Umbilical cord (tissue), 2 donors: ENCODE measurements around the gene ANKHD1. TPM values are rescaled to one million over a fixed set of nuclear protein-coding genes. Genes with fewer than 3 reads are reported as not detected.
"Not testable (repeated sequence)": the region's sequence is repeated elsewhere in the genome, so short reads cannot be mapped to it uniquely, and the experiment has no call there.

ENCODE experiments used
- DNase-seq: peaks from one replicate; pipeline ENCODE4 v3.0.0-alpha.2; 2015; ENCODE audit warnings: low spot score
- total RNA-seq: library from RNA; depleted of rRNA; stranded (reverse); fragments of >200 nt; gene quantifications from one replicate; pipeline ENCODE4 v1.2.3, GENCODE V29; 2014; ENCODE audit warnings: low replicate concordance; ENCODE audit not compliant: insufficient read depth

ANKHD1 gene
- total RNA-seq, 1 donor from 2014 or later: 104 TPM

DNA sequence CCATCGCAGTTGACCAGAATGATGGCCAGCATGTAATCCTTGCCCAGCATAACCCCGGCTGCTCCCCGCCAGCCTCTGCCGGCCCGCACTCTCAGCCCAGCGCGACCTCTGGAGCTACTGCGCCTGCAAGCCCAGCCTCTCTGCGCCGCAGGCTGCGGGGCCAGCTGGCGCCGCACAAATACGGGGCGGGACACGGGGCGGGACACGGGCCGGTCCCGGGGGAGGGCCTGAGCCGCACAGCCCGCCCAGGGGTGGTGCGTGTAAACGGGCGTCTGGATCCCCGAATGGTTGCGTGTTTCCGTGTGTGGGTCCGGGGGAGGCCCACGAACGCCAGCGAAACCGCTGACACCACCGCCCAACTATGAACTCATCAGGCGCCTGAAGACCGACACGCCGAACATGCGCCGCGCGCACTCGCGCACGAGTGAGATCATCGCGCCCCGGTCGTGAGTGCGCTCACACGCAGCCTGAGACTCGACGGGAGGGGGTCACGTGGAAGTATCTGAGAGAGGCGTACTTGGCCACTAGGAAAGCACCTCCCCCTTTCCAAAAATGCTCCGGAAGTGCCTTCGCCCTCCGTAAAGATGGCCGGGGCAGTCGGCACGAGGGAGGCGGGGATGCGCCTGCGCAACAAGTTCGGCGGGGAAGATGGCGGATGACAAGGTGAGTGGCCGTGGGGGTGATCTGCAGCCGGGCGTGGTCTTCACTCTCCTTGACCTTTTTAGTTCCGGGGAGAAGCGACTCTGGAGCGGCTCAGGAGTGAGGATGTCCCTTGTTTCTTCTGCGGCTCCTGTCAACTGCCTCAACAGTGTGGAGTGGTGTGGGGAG, 162.8 kb downstream of the ANKHD1 start, which contains the start of the genes APBB3 and SLC35A4:
Gene APBB3 (minus strand): TSS at position 403 of the 828 bp plus-strand sequence. CDS start 353 bp downstream, at position 50.
Gene SLC35A4 (plus strand): TSS at position 633 of the 828 bp plus-strand sequence. CDS start 2,342 bp downstream, outside the sequence.
- peak; percentile 99 for DNase-seq

- DNase-seq: no peak
Measured at GRCh38 chr5:140565024-140565779, 163.6 kb downstream of the ANKHD1 start.

GRCh38 chr5:140565780-140566095, 164.1 kb downstream of the ANKHD1 start:
- DNase-seq: peak; percentile 44

DNA sequence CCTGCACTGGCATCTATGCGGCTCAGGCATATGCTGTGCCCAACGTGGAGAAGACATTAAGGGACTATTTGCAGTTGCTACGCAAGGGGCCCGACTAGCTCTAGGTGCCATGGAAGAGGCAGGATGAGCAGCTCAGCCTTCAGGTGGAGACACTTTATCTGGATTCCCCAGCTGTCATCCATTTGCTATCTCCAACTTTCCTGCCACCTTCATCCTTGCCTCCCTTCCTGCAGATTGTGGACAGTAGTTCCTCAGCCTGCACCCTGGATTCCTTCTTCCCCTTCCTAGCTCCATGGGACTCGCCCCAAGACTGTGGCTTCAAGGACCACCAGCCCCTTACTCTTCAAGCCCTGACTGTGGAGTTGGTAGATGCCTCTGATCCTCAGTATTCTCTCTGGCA, 165.0 kb downstream of the ANKHD1 start:
- no peak for DNase-seq

DNA sequence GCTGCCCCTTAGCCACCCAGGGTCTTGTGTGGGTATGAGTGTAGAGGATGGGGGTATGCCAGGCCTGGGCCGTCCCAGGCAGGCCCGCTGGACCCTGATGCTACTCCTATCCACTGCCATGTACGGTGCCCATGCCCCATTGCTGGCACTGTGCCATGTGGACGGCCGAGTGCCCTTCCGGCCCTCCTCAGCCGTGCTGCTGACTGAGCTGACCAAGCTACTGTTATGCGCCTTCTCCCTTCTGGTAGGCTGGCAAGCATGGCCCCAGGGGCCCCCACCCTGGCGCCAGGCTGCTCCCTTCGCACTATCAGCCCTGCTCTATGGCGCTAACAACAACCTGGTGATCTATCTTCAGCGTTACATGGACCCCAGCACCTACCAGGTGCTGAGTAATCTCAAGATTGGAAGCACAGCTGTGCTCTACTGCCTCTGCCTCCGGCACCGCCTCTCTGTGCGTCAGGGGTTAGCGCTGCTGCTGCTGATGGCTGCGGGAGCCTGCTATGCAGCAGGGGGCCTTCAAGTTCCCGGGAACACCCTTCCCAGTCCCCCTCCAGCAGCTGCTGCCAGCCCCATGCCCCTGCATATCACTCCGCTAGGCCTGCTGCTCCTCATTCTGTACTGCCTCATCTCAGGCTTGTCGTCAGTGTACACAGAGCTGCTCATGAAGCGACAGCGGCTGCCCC, 165.6 kb downstream of the ANKHD1 start:
- no peak for DNase-seq

DNA sequence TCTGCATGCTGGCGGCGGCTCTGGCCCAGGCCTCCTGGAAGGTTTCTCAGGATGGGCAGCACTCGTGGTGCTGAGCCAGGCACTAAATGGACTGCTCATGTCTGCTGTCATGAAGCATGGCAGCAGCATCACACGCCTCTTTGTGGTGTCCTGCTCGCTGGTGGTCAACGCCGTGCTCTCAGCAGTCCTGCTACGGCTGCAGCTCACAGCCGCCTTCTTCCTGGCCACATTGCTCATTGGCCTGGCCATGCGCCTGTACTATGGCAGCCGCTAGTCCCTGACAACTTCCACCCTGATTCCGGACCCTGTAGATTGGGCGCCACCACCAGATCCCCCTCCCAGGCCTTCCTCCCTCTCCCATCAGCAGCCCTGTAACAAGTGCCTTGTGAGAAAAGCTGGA, 166.2 kb downstream of the ANKHD1 start:
- no peak for DNase-seq

GRCh38 chr5:140568443-140569063, 166.9 kb downstream of the ANKHD1 start:
- no peak for DNase-seq

DNA sequence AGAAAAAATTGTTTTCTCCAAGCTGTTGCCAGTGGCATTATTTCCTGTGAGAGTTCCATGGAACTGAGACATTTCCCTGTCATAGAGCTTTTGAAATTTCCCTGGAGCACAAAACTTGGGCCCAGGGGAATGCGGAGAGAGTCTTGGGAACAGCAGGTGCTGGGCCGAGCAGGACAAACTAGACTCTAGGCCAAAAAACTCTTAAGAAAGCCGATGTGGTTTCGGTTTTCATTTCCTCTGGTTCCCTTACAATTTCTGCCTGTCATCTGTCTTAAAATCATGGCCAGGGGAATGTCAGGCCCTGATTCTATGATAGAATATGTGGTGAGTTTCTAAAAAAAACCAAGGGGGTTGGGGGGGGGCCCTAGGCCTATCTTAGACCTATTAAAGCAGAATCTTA, 167.6 kb downstream of the ANKHD1 start:
- no peak for DNase-seq

DNA sequence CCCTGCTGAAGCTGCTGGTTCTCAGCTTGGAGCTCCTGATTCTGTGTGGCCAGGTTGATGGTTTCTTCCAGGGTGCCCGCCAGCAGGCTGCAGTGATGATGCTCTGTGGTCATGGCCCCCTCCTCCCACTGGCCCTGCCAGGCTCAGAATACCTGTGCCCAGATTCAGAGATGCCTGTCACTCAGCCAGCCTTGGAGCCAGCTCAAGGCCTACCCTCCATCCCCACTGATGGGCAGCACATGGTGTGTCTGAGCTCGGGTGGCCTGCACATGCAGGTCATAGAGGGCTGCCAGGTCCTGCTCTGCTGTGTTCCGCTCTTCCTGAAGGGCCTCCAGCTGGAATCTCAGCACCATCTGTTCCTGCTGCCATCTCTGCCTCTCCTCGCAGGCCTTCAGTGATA, 168.4 kb downstream of the ANKHD1 start:
- no peak for DNase-seq

GRCh38 chr5:140570488-140570887, 168.9 kb downstream of the ANKHD1 start:
- DNase-seq: no peak

DNA sequence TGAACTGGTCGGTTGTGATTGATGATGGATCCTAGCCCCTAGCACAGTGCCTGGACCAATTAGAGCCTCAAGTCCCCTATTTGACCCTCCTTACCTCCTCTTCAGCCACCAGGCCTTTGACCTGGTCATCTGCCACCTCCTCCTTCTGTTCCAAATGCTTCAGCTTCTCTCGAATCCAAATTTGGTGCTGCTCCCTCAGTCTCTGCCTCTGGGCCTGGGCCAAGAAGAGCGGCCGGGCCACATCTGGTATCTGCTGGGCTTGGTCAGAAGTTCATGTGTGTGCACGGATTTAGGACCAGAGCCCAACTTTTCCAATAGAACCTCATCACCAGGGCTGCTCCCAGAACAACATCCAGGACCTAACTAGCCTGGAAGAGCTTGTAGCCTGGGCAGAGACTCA, 169.5 kb downstream of the ANKHD1 start:
- DNase-seq: no peak

DNA sequence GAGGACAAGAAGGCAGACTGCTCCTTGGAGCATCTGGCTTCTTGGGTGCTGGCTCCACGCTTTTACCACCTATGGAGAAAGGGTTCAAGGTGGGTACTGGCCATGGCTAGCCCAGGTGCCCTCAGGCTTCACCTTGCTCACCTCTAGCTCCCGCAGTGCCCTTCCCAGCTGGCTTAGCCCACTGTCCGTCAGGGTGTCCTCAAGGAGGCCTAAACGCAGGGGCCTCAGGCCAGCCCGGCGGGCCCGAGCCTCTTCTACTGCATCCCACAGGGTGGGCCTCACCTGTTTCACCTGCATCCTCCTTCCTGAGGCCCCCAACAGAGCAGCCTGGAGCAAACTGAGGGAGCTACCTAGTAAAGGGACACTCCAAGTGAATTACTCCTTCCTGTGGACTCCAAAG, 172.1 kb downstream of the ANKHD1 start:
- DNase-seq: no peak

- no peak for DNase-seq
Measured at GRCh38 chr5:140574165-140574564, 172.5 kb downstream of the ANKHD1 start.

- peak; percentile 32 for DNase-seq
Measured at GRCh38 chr5:140575309-140575708, 173.7 kb downstream of the ANKHD1 start.

DNA sequence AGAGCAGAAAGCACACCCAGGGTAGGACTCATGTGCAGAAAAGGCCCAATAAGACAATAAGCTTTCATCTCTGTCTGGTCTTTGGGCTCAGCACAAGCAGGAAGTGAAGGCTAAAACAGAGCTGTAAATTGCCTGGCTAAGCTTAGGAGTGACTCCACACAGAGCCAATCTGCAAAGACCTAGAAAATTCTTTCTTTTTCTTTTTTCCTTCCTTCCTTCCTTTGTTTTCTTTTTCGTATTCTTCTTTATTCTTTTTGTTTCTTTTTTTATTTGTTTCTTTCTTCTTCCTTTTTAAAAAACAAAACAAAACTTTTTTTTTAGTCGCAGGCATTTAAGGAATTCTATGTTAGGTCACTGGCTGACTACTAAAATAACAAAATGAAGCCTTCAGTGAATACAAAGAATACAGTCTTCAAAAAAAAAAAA, 175.2 kb downstream of the ANKHD1 start:
- DNase-seq: no peak

GRCh38 chr5:140579188-140579747, 177.6 kb downstream of the ANKHD1 start:
- DNase-seq: not testable (repeated sequence)

DNA sequence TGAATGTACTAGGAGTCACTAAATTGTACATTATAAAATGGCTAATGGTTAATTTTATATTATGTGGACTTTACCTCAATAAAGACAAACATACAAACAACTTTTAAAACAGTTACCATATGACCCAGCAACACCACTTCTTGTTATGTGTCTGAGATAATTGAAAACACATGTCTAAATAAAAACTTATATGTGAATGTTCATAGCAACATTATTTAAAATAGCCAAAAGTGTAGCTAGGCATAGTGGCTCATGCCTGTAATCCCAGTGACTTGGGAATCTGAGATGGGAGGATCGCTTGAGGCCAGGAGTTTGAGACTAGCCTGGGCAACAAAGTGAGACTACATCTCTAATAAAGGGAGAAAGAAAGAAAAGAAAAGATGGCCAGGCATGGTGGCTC, 185.9 kb downstream of the ANKHD1 start:
- no peak for DNase-seq

GRCh38 chr5:140588311-140589070, 186.9 kb downstream of the ANKHD1 start:
- no peak for DNase-seq
